GM12873 (cell line): ENCODE data around the gene TOMM34.

Source experiments
- CTCF ChIP-seq: IDR thresholded peaks from 2 replicates; pipeline ENCODE4 v1.5.1; 2012; ENCODE audit warnings: low read depth, mild to moderate bottlenecking, moderate library complexity, low read length, control low read depth; ENCODE audit not compliant: insufficient read depth; ENCODE audit errors: missing control alignments

Gene TOMM34

DNA sequence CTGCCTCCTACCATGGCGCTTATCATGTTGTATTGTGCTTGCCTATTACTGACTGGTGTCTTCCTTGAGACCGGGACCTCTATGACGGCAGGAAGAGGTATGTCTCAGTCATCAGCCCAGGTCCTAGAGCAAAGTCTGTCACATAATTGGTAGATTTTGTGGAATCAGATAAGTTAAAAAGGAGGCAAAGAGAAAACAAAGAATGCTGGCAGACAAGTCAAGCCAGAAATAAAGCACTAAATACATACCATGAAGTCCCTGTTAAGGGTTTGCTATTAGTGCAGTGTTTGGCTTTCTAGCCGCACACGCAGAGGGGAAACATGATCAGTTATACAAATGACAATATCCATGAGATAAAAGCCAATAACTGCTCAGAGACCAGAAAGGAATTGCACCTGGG is 6.0 kb downstream of the TOMM34 start:
- TF ChIP-seq CTCF: no peak

- no peak for TF ChIP-seq CTCF
Observed at GRCh38 chr20:44952731-44953130, 7.5 kb downstream of the TOMM34 start.

GRCh38 chr20:44950368-44950767 is 9.8 kb downstream of the TOMM34 start:
- no peak for TF ChIP-seq CTCF

DNA sequence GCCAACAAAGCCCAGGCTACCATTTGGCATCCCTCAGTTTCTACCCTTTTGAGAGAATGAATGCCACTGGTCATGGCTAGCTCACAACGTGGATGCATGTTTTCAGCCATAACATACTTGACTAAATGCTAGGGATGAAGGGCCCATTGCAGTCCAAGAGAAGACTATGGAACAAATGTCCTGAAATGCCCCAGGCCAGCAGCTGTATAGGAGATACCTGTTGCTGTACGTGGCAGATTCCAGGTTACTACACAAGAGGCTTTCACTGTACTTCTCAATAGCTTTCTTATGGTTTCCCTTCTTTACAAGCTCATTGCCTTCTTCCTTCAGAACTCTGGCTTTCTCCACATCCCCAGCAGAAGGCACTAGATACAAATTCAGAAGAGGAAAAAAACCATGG is 11.7 kb downstream of the TOMM34 start:
- TF ChIP-seq CTCF: no peak

DNA sequence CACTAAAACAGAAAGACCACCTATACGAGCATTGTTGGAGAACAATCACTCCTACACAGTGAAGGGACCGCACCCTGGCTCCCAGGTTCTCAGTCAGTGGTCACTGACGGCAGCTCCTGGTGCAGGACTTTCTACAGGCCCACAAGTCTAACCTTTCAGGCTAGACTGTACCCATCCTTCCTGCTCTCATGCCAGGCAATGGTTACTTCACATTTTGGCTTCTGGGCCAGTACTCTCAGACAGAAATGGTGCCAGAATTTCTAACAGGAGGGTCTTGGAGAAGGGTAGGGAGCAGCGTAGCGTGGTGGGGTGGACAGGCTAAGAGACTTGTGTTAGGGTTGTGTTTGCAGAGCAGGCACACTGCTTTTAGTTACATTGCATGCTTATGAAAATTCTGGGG is 12.1 kb downstream of the TOMM34 start:
- TF ChIP-seq CTCF: no peak

DNA sequence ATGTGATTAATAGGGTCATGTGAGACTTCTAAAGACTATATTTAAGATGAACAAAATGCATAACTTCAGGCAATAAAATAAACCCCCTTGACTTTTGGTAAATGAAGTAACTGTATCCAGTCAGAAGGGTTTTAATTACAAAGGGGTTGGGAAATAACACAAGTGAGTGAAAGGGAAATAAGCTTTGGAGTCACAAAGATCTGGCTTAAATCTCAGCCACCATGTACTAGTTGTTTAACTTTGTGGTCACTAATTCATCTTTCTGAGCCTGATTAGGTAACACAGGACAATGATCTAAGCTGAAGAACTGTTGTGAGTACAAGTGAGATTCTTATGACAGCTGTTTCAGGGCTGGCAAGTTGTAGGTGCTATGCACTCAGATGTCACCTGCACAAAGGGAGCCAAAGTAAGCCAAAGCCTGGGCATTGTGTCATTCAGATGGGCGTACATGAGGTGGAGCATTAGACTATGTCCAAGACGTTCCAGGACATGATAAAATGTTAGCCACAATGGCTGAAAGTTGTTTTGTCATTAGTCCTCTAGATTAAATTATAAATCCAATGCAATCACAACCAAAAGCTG is 13.8 kb downstream of the TOMM34 start:
- no peak for TF ChIP-seq CTCF

DNA sequence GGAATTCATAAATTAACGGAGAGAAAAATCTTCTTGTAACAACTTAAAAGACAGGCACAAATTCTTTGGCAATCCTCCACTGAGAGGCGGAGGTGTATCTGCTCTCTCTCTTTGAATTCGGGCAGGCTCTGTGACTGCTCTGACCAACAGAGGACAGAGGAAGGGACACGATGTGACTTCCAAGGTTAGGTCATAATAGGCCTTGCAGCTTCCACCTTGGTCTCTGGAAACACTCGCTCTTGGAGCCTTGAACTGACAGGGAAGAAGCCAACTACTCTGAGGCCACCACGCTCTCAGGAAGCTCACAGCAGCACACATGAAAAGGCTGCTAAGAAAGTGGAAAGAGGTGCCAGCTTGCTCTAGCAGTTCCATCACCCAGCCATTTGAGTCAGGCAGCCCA is 14.9 kb downstream of the TOMM34 start:
- TF ChIP-seq CTCF: no peak

DNA sequence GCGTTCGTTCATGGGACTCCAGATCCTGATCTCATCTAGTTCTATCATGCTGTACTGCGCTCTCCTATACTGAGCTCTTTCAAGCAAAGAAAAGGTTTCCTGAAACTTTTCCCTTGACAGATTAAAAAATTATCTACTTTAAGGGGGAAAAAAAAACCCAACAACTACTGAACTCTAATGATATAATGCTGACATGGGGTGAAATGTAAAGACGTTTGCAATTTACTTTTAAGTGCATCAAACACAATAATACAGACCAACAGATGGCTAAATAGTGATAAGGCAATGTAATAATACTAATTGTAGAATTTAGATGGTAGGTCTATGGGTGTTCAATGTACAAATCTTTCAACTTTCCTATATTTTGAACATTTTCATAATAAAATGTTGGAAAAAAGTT is 16.4 kb downstream of the TOMM34 start:
- no peak for TF ChIP-seq CTCF
